ENCODE measurements around the gene TTLL10.

The TTLL10 gene

GRCh38 chr1:1197188-1197500, 23.5 kb downstream of the TTLL10 start:
- no peak overlapping the region for H3K27ac ChIP-seq
- H3K4me3 ChIP-seq = no peak overlapping the region
- TF ChIP-seq CTCF (IDR thresholded peaks at IDR 0.05) = no peak
- DNase-seq (ENCODE audit: low spot score) = no peak

DNA sequence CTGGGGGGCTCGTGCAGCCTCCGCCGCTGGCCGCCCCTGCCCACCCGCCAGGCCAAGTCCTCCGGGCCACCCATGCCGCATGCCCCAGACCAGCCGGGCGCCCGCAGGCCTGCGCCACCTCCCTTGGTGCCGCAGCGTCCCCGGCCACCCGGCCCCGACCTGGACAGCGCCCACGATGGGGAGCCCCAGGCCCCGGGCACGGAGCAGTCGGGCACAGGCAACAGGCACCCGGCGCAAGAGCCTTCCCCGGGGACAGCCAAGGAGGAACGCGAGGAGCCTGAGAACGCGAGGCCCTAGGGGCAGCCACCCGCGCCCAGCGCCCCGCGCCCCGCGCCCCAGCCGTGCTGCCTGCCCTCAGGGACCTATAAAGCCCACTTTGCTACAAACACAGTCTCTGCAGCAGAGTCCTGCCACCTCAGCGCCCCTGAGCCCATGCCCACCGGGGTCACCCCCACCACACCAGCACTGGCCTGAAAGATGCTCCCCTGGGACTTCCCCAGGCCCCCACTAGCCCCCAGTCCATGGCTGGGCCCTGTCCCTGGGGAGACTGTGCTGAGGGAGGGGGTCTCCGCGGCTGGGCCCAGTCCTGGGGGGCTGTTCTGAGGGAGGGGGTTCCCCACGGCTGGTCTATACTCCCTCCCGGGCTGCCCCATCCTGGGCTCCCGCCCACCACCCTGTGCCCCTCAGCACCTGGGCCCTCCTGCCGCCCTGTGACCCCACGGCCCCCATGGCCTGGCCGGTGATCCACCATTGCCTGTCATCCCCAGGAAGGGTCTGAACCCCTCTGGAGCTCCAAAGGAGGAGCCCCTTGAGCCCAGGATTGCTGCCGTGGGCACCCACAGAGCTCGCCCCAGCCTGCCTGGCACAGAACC, 24.1 kb downstream of the TTLL10 start:
- H3K27ac ChIP-seq = no peak overlapping the region
- no peak for TF ChIP-seq CTCF (IDR thresholded peaks at IDR 0.05)
- H3K4me3 ChIP-seq = no peak overlapping the region
- no peak for DNase-seq (ENCODE audit: low spot score)

GRCh38 chr1:1198423-1199140, 24.9 kb downstream of the TTLL10 start:
- Histone ChIP-seq H3K27ac (no peak overlapping the region), H3K4me3 (no peak overlapping the region)
- TF ChIP-seq CTCF (IDR thresholded peaks at IDR 0.05) = no peak
- DNase-seq (ENCODE audit: low spot score) = no peak

- TF ChIP-seq CTCF (IDR thresholded peaks at IDR 0.05) = no peak
- Histone ChIP-seq H3K4me3 (no peak overlapping the region), H3K27ac (no peak overlapping the region)
- DNase-seq (ENCODE audit: low spot score) = no peak
These were observed 25.7 kb downstream of the TTLL10 start for GRCh38 chr1:1199141-1199960.

DNA sequence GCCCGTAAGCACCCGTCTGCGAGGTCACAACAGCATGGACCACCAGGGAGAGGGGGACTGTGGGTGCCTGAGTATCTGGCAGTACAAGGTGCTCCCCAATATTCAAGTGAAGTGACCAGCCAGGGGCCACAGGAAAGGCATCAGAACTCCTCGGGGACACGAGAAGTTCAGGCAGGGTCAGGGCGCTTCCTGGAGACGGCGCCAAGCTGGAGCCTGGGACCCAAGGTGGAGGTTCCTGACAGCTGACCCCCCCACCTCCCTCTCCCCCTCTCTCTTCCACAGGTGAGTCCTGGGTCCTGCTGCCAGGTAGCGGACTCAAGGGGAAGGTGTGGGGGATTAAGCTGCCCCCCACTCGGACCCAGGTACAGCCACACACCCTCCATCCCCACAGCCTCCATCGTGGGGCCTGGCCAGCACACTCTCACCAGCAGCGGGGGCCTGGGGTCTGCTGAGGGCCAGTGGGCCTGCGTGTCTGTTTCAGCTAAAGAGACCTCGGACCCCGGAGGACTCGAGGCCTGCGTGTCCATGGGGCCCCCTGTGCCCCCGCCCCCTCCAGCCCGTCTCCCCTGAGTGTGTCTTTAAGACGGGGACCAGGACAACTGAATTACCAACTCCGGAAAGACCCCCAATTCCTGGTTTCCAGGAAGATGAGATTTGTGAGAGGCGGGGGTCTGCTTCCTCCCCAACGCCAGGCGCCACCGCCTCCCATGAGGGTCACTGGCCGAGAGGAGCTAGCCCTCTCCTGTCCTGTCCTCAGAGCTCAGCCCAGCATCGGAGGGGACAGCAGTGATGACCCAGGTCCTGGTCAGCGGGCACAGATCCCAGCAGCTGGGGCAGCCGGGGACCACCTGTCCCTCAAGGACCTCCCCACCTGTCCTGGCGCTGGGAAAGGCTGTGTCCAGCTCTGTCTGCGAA, 26.5 kb downstream of the TTLL10 start:
- no peak for DNase-seq (ENCODE audit: low spot score)
- Histone ChIP-seq H3K4me3 (peak overlapping the region; percentile 68), H3K27ac (no peak overlapping the region)
- no peak for TF ChIP-seq CTCF (IDR thresholded peaks at IDR 0.05)
